Adipose tissue (tissue), 3 donors: ENCODE data around the gene POU6F1. TPM values are rescaled to one million over a fixed set of nuclear protein-coding genes. Genes with fewer than 3 reads are reported as not detected.
"Not testable (repeated sequence)": the region's sequence is repeated elsewhere in the genome, so short reads cannot be mapped to it uniquely, and the experiment has no call there.

ENCODE experiments used
- H3K27ac ChIP-seq: one replicate; pipeline ENCODE4 v1.5.1; 2013; ENCODE audit warnings: low read depth, low read length
- WGBS, 3 donors: extraction: QIAGEN DNeasy Blood & Tissue Kit; methylation state at CpG; one replicate each; pipeline ENCODE4 v1.1.7; 2013; 5-methylcytosine and 5-hydroxymethylcytosine counted together
- polyA plus RNA-seq, 3 donors: library from polyadenylated mRNA; stranded (reverse); fragments of 200-250 nt; gene quantifications; one replicate each; pipeline ENCODE4 v1.2.3, GENCODE V29; 2013
- donor health status: healthy with polysubstance abuse.
- donor health status: Bipolar disorder and iron deficiency.
- donor health status: healthy.

POU6F1 gene
- polyA plus RNA-seq, 3 donors = 3.1 to 7.9 (median 6.9) TPM

DNA sequence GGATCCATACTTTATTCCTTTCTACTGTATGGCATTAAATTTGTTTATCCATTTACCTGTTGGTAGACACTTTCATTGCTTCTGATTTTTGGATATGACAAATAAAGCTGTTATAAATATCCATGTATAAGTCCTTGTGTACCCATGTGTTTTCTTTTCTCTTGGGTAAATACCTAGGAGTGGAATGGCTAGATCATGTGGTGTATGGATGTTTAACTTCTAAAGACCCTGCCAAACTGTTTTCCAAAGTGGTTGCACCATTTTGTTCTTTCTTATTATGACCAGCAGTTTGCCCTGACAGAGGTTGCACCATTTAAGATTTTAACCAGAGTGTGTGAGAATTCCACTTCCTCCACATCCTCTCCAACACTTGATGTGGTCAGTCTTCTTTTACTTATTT is 14.8 kb upstream of the POU6F1 start:
- no peak overlapping the region for H3K27ac ChIP-seq

- no peak overlapping the region for H3K27ac ChIP-seq
- 93 to 98% (median 94%) methylated on average over 7 of the region's 7 CpGs for WGBS, 3 donors
These were observed 11.4 kb upstream of the POU6F1 start for GRCh38 chr12:51229116-51229809.

DNA sequence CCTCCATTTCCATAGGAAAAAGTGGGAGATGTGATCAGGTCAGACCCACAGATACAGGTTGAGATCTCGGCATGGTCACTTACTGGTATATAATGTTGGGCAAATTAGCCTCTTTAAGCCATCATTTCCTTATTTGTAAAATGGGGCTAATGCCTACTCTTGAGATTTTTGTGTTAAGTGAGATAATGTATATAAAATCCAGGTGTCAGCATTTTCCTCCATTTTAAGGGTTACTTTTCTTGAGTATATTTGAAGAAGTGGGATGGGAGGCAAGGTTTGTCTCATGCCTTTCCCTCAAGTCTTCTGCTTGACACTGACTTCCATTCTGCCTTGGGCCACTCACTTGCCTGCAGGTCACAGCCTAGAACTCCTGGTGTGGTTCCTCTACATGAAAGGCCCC is 10.1 kb upstream of the POU6F1 start:
- H3K27ac ChIP-seq = no peak overlapping the region
- 92 to 100% (median 93%) methylated on average over 1 of the region's 1 CpG for WGBS, 3 donors

DNA sequence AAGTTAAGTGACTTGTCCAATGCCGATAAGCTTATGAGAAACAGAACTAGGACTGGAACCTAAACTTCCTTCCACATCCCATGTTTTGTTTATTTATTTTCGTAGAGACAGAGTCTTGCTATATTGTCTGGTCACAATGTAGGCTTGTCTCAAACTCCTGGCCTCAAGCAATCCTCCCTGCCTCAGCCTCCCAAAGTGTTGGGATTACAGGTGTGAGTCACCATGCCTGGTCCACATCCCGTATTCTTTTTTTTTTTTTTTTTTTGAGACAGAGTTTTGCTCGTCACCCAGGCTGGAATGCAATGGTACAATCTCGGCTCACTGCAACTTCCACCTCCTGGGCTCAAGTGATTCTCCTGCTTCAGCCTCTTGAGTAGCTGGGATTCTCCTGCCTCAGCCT is 9.2 kb upstream of the POU6F1 start:
- WGBS, 3 donors = 78 to 96% (median 88%) methylated on average over 5 of the region's 5 CpGs
- not testable (repeated sequence) for H3K27ac ChIP-seq

DNA sequence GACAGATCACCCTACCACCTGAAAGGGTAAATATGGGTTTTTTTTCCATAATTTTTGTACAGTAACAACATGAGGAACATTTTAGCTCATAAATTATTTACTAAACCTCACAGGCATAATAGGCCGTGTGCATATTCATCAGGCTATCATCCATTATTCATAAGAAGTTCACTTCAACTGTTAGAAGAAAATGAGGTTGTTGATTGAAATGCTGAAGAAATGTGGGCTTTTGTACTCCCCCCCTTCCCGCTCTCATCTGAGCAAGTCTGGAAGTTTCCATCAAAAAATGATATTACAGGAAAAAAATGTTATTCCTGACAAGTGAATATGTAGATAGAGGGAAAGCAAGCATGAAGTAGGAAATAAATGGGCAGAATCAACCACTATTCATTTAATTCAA is 7.9 kb upstream of the POU6F1 start:
- WGBS, 3 donors = 90 to 91% (median 91%) methylated on average over 2 of the region's 2 CpGs
- H3K27ac ChIP-seq = no peak overlapping the region

DNA sequence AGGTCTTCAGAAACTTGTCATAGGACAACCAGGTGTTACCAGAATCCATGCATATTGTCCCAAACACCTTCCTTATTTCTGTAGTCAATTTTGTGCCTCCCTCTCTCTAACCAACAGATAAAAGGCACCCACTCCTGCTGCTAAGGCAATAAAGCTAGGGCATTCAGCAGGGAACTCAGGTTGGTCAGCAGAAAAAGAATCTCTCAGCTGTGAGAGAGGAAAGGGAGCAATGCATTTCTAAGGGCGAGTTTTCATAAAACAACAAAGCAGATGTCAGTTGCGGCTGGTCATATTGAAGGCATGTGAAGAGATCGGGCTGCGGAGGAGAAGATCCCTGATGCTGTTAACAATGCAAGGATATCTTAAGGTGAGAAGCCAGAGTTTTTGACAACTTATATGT is 7.4 kb upstream of the POU6F1 start:
- 89 to 95% (median 93%) methylated on average over 4 of the region's 4 CpGs for WGBS, 3 donors
- H3K27ac ChIP-seq = no peak overlapping the region

DNA sequence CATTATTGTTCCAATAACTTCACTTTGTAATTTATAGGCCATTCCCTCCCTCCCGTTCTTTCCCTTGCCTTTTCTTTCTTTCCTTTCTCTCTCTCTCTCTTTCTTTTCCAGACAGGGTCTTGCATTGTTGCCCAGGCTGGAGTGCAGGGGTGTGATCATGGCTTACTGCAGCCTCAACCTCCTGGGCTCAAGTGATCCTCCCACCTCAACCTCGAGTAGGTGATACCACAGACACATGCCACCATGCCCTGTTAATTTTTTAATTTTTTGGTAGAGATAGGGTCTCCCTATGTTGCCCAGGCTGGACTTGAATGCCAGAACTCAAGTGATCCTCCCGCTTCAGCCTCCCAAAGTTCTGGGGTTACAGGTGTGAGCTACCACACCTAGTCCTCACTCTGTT is 6.8 kb upstream of the POU6F1 start:
- 81 to 90% (median 88%) methylated on average over 3 of the region's 3 CpGs for WGBS, 3 donors
- H3K27ac ChIP-seq = no peak overlapping the region

- WGBS, 3 donors = 24 to 63% (median 55%) methylated on average over 7 of the region's 7 CpGs
- H3K27ac ChIP-seq = no peak overlapping the region
These were observed 4.6 kb upstream of the POU6F1 start for GRCh38 chr12:51222461-51222860.

- 70 to 88% (median 87%) methylated on average over 12 of the region's 12 CpGs for WGBS, 3 donors
- H3K27ac ChIP-seq = not testable (repeated sequence)
These were observed 2.0 kb upstream of the POU6F1 start for GRCh38 chr12:51219857-51220256.

- 31 to 87% (median 86%) methylated on average over 5 of the region's 5 CpGs for WGBS, 3 donors
- no peak overlapping the region for H3K27ac ChIP-seq
These were observed 1.5 kb upstream of the POU6F1 start for GRCh38 chr12:51219322-51219721.

GRCh38 chr12:51218607-51219161 is 822 bp upstream of the POU6F1 start:
- 17 to 65% (median 60%) methylated on average over 10 of the region's 10 CpGs for WGBS, 3 donors
- H3K27ac ChIP-seq = peak overlapping the region; percentile 73

DNA sequence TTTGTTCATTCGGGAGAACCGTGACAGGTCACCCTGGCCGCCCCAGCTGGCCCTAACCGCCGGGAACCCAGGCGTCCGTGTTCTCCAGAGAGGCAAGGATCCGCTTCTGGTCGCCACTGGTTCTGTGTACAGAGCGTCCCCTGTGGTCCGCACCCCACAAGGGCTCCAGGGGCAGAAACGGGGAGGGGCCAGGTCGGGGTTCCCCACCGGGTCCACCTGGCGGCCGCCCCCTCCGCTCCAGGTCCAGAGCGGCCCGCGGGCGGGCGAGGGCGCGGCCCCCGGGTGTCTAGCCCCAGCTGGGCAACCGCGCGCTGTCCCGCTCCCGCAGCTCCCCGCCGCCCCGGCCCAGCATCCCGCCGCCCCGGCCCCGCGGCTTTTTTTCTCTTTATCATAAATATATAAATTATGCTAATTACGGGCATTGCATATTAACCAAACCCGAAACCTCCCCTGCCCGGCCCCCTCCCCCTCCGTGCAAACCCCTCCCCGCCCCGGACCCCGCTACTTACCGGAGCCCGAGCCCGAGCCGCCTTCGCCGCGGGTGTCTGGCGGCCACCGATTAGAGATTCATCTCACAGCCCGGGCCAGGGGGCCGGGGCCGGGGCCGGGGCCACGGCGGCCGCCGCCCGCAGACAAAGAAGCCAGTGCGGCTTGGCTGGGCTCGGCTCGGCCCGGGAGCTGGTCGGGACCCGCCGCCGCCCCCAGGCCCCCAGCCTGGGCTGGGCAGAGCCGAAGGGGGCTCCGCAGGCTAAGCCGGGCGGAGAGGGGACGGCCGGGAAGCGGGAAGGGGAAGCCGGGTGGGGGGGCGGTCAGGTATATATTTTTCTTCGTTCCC is 512 bp downstream of the POU6F1 start:
- peak overlapping the region; percentile 72 for H3K27ac ChIP-seq
- WGBS, 3 donors = 1 to 2% (median 1%) methylated on average over 55 to 81 of the region's 81 CpGs

- no peak overlapping the region for H3K27ac ChIP-seq
- WGBS, 3 donors = 23 to 48% (median 31%) methylated on average over 7 of the region's 7 CpGs
These were observed 1.2 kb downstream of the POU6F1 start for GRCh38 chr12:51216642-51217041.

DNA sequence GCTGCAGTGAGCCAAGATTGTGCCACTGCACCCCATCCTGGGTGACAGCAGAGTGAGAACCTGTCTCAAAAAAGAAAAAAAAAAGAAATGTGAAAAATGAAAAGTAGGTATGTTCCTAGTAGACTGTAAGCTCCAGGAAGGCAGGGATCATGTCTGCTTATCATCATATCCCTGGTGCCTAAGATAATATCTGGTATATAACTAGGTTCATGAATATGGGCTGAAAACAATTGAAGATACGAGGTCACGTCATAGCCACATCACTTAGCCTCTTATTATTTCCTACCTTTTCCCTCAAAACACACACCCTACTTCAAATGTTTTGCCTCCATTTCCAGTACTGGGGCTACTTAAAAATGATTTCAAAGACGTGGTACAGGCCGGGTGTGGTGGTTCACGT is 3.0 kb downstream of the POU6F1 start:
- WGBS, 3 donors = 88 to 99% (median 97%) methylated on average over 5 of the region's 5 CpGs
- no peak overlapping the region for H3K27ac ChIP-seq

- no peak overlapping the region for H3K27ac ChIP-seq
- 59 to 72% (median 69%) methylated on average over 2 of the region's 2 CpGs for WGBS, 3 donors
These were observed 7.0 kb downstream of the POU6F1 start for GRCh38 chr12:51210690-51211395.

- 91 to 95% (median 93%) methylated on average over 2 of the region's 2 CpGs for WGBS, 3 donors
- H3K27ac ChIP-seq = no peak overlapping the region
These were observed 8.6 kb downstream of the POU6F1 start for GRCh38 chr12:51209259-51209658.

- 86 to 95% (median 94%) methylated on average over 7 of the region's 7 CpGs for WGBS, 3 donors
- H3K27ac ChIP-seq = no peak overlapping the region
These were observed 9.7 kb downstream of the POU6F1 start for GRCh38 chr12:51208016-51208660.

- no peak overlapping the region for H3K27ac ChIP-seq
- WGBS, 3 donors = 92 to 99% (median 97%) methylated on average over 6 of the region's 6 CpGs
These were observed 12.5 kb downstream of the POU6F1 start for GRCh38 chr12:51205350-51205749.

- H3K27ac ChIP-seq = no peak overlapping the region
- 89 to 91% (median 91%) methylated on average over 5 of the region's 5 CpGs for WGBS, 3 donors
These were observed 15.1 kb downstream of the POU6F1 start for GRCh38 chr12:51202718-51203117.
